Activated T-cell treated with anti-CD3 and anti-CD28 coated beads for 1 hour (primary cell): ENCODE results near the gene EIF3I.

Experiments
- DNase-seq: peaks from one replicate; pipeline ENCODE4 v3.0.0-alpha.2; 2020; ENCODE audit warnings: low read depth

EIF3I gene

GRCh38 chr1:32221980-32222755, at the start of gene EIF3I, which contains the start of gene TMEM234:
EIF3I (plus strand) TSS chr1:32222407; CDS start chr1:32222442, 35 bp downstream.
TMEM234 (minus strand) TSS chr1:32222353; CDS start chr1:32222322, 31 bp downstream.
- DNase-seq, result peak; percentile 84

- no peak for DNase-seq
Measured at GRCh38 chr1:32172621-32173245, 49.5 kb upstream of the EIF3I start.

- DNase-seq, result no peak
Measured at GRCh38 chr1:32178380-32179192, 43.6 kb upstream of the EIF3I start.

- no peak for DNase-seq
Measured at GRCh38 chr1:32179193-32179442, 43.1 kb upstream of the EIF3I start.

- peak; percentile 85 for DNase-seq
Measured at GRCh38 chr1:32179443-32180185, 42.6 kb upstream of the EIF3I start, which contains the start of gene TXLNA. TXLNA (plus strand) TSS chr1:32179675; CDS start chr1:32180346, 671 bp downstream.

GRCh38 chr1:32180186-32181060, 41.8 kb upstream of the EIF3I start:
- no peak for DNase-seq

- DNase-seq, result no peak
Measured at GRCh38 chr1:32181065-32181464, 41.1 kb upstream of the EIF3I start.

GRCh38 chr1:32181563-32181962, 40.6 kb upstream of the EIF3I start:
- DNase-seq, result no peak

GRCh38 chr1:32182060-32182459, 40.1 kb upstream of the EIF3I start:
- DNase-seq, result no peak

GRCh38 chr1:32184650-32185049, 37.6 kb upstream of the EIF3I start:
- no peak for DNase-seq

GRCh38 chr1:32186077-32186476, 36.1 kb upstream of the EIF3I start:
- no peak for DNase-seq

- no peak for DNase-seq
Measured at GRCh38 chr1:32186491-32186890, 35.7 kb upstream of the EIF3I start.

GRCh38 chr1:32187850-32188249, 34.4 kb upstream of the EIF3I start:
- no peak for DNase-seq

GRCh38 chr1:32192220-32192948, 29.8 kb upstream of the EIF3I start:
- DNase-seq, result no peak

- DNase-seq, result no peak
Measured at GRCh38 chr1:32194984-32195383, 27.2 kb upstream of the EIF3I start.

GRCh38 chr1:32195531-32195930, 26.7 kb upstream of the EIF3I start:
- no peak for DNase-seq

- DNase-seq, result no peak
Measured at GRCh38 chr1:32195972-32196823, 26.0 kb upstream of the EIF3I start.

- DNase-seq, result no peak
Measured at GRCh38 chr1:32197074-32197473, 25.1 kb upstream of the EIF3I start.

- no peak for DNase-seq
Measured at GRCh38 chr1:32197837-32198236, 24.4 kb upstream of the EIF3I start.
